GM12878 (cell line): ENCODE results near the gene PIK3R5. TPM values are rescaled to one million over a fixed set of nuclear protein-coding genes. Genes with fewer than 3 reads are reported as not detected.

Source experiments
- ESRRA ChIP-seq: IDR thresholded peaks from 2 replicates; pipeline ENCODE4 v1.6.1; 2012; ENCODE audit warnings: mild to moderate bottlenecking, low read length, improper control_type of control experiment
- ETV6 ChIP-seq, 2 experiments: fragments of 450-650 bp in 1 of 2; IDR thresholded peaks in 1 of 2; conservative IDR thresholded peaks in 1 of 2; 2 replicates each; pipeline ENCODE4 v1.6.1; 2014; ENCODE audit warnings: antibody characterized with exemption in 1 of 2, borderline replicate concordance in 1 of 2, low read depth in 1 of 2, mild to moderate bottlenecking in 1 of 2, moderate library complexity in 1 of 2
- HDGF ChIP-seq: fragments of 450-650 bp; IDR thresholded peaks from 2 replicates; pipeline ENCODE4 v1.6.1; 2016; ENCODE audit warnings: antibody characterized with exemption
- KDM1A ChIP-seq: fragments of 200-600 bp; sonication (generic); IDR thresholded peaks from 2 replicates; pipeline ENCODE4 v1.6.1; 2016; ENCODE audit warnings: borderline replicate concordance
- RAD51 ChIP-seq: fragments of 450-650 bp; IDR thresholded peaks from 2 replicates; pipeline ENCODE4 v1.6.1; 2016; ENCODE audit warnings: moderate library complexity, mild to moderate bottlenecking, inconsistent platforms
- RBBP5 ChIP-seq: fragments of 200-600 bp; sonication (generic); conservative IDR thresholded peaks from 2 replicates; pipeline ENCODE4 v1.6.1; 2016
- TAF1 ChIP-seq: IDR thresholded peaks from 2 replicates; pipeline ENCODE4 v1.6.1; 2011; ENCODE audit warnings: mild to moderate bottlenecking, low read depth, low read length, borderline replicate concordance
- ZNF207 ChIP-seq: fragments of 450-650 bp; IDR thresholded peaks from 2 replicates; pipeline ENCODE4 v1.6.1; 2014; ENCODE audit warnings: antibody characterized with exemption, mild to moderate bottlenecking, borderline replicate concordance
- polyA plus RNA-seq, 11 experiments: library from polyadenylated mRNA; depleted of rRNA in 4 of 11; unstranded in 6 of 11; stranded (reverse) in 5 of 11; fragments of >200 nt; fragmentation: Nextera tagmentation in 4 of 11; fragmentation: Illumina TruSeq in 1 of 11; extraction: Ambion mirVana in 4 of 11; extraction: Trizol in 1 of 11; gene quantifications; 1 replicate in 1 of 11; 2 replicates in 10 of 11; pipeline versions ENCODE4 v1.2.1 to v1.2.3, GENCODE V29; 2011 to 2016; ENCODE audit warnings: inconsistent platforms in 2 of 11, missing spikeins in 2 of 11, low read depth in 1 of 11
- total RNA-seq, 4 experiments: library from RNA; depleted of rRNA in 3 of 4; stranded (reverse); fragments of >200 nt in 3 of 4; fragmentation: Illumina TruSeq in 1 of 4; extraction: Trizol in 1 of 4; gene quantifications; 2 replicates each; pipeline versions ENCODE4 v1.2.1 to v1.2.3, GENCODE V29; 2013 to 2021
- TF ChIP-seq, protein P1 (sequence below), 3 experiments: IDR thresholded peaks in 2 of 3; conservative IDR thresholded peaks in 1 of 3; 2 replicates each; pipeline ENCODE4 v1.5.1; 2011; ENCODE audit warnings: low read depth in 3 of 3, low read length in 3 of 3, mild to moderate bottlenecking in 3 of 3, control low read depth in 2 of 3, moderate library complexity in 2 of 3, inconsistent platforms in 1 of 3, mixed read lengths in 1 of 3; ENCODE audit not compliant: control insufficient read depth in 2 of 3, insufficient read depth in 1 of 3; ENCODE audit errors: extremely low read depth in 1 of 3
- TF ChIP-seq, protein P2 (sequence below): fragments of 450-650 bp; conservative IDR thresholded peaks from 2 replicates; pipeline ENCODE4 v1.6.1; 2017; ENCODE audit warnings: mild to moderate bottlenecking, moderate library complexity
- TF ChIP-seq, protein P3 (sequence below): IDR thresholded peaks from 2 replicates; pipeline ENCODE4 v1.6.1; 2011; ENCODE audit warnings: low read depth, low read length, improper control_type of control experiment, borderline replicate concordance
- TF ChIP-seq, protein P4 (sequence below): IDR thresholded peaks from 2 replicates; pipeline ENCODE4 v1.6.1; 2012; ENCODE audit warnings: low read depth, low read length, improper control_type of control experiment
- TF ChIP-seq, protein P5 (sequence below): fragments of 450-650 bp; IDR thresholded peaks from 2 replicates; pipeline ENCODE4 v1.6.1; 2016; ENCODE audit warnings: mild to moderate bottlenecking, moderate library complexity, borderline replicate concordance
- TF ChIP-seq, protein P6 (sequence below): fragments of 450-650 bp; IDR thresholded peaks from 2 replicates; pipeline ENCODE4 v1.6.1; 2017; ENCODE audit warnings: low read depth, mild to moderate bottlenecking, moderate library complexity

The PIK3R5 gene
- total and polyA plus RNA-seq, 10 of the 15 experiments (the other 5 are each of a cell fraction or from before 2014, with no cell fraction given) = 9.5 to 50.8 (median 35.5) TPM

DNA sequence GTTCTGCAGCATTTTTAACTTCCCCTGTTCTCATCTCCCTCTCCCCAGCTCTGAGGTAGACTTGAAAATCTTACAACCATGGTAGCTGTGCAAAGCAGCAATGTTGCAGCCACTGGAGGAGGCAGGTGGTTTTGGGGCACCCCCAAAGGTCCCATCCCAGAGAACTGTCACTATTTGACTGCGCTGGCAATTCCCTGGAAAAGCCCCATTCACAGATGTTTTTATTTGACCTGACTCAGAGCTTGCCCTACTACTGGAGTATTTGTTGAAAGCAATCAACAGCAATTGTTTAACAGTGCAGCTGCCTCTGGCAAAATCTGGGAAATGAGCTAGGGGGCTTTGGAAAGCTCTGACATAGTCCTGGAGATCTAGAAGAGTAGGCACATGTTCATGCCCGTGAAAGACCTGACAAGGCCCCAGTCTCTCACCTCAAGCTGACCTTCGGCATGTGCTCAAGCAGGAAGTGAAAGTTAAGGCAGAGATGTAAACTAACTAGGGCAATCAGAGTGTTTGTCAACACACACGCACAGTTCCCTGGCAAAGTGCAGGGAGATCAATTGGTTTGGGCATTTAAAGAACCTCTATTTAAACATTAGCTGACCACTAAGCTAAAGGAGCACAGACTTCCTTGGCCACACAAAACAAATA lies 19.7 kb upstream of the PIK3R5 start (continued):
- TF ChIP-seq TAF1 (no peak; the same call in 1 of the 2 replicates), ETV6 (conservative IDR thresholded peaks at IDR 0.05 in 1 of 2, IDR thresholded peaks at IDR 0.05 in 1 of 2; ENCODE audit: borderline replicate concordance in 1 of 2, low read depth in 1 of 2) (peak in 1 of 2 experiments; percentile 45; a peak in 1 of 4 replicates), ZNF207 (no peak), ESRRA (0 out of 2 replicates have a peak, but pooled peaks have one; percentile 72), RBBP5 (no peak), RAD51 (no peak), HDGF (no peak), KDM1A (no peak)
- TF ChIP-seq, protein P1, sequence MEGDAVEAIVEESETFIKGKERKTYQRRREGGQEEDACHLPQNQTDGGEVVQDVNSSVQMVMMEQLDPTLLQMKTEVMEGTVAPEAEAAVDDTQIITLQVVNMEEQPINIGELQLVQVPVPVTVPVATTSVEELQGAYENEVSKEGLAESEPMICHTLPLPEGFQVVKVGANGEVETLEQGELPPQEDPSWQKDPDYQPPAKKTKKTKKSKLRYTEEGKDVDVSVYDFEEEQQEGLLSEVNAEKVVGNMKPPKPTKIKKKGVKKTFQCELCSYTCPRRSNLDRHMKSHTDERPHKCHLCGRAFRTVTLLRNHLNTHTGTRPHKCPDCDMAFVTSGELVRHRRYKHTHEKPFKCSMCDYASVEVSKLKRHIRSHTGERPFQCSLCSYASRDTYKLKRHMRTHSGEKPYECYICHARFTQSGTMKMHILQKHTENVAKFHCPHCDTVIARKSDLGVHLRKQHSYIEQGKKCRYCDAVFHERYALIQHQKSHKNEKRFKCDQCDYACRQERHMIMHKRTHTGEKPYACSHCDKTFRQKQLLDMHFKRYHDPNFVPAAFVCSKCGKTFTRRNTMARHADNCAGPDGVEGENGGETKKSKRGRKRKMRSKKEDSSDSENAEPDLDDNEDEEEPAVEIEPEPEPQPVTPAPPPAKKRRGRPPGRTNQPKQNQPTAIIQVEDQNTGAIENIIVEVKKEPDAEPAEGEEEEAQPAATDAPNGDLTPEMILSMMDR (IDR thresholded peaks at IDR 0.05 in 2 of 3, conservative IDR thresholded peaks at IDR 0.05 in 1 of 3; ENCODE audit: control insufficient read depth in 2 of 3, extremely low read depth in 1 of 3, insufficient read depth in 1 of 3, low read depth in 3 of 3, low read length in 3 of 3) = no peak
- TF ChIP-seq, protein P2, sequence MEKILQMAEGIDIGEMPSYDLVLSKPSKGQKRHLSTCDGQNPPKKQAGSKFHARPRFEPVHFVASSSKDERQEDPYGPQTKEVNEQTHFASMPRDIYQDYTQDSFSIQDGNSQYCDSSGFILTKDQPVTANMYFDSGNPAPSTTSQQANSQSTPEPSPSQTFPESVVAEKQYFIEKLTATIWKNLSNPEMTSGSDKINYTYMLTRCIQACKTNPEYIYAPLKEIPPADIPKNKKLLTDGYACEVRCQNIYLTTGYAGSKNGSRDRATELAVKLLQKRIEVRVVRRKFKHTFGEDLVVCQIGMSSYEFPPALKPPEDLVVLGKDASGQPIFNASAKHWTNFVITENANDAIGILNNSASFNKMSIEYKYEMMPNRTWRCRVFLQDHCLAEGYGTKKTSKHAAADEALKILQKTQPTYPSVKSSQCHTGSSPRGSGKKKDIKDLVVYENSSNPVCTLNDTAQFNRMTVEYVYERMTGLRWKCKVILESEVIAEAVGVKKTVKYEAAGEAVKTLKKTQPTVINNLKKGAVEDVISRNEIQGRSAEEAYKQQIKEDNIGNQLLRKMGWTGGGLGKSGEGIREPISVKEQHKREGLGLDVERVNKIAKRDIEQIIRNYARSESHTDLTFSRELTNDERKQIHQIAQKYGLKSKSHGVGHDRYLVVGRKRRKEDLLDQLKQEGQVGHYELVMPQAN = no peak
- TF ChIP-seq, protein P3, sequence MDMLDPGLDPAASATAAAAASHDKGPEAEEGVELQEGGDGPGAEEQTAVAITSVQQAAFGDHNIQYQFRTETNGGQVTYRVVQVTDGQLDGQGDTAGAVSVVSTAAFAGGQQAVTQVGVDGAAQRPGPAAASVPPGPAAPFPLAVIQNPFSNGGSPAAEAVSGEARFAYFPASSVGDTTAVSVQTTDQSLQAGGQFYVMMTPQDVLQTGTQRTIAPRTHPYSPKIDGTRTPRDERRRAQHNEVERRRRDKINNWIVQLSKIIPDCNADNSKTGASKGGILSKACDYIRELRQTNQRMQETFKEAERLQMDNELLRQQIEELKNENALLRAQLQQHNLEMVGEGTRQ = no peak
- TF ChIP-seq, protein P4, sequence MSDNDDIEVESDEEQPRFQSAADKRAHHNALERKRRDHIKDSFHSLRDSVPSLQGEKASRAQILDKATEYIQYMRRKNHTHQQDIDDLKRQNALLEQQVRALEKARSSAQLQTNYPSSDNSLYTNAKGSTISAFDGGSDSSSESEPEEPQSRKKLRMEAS = peak; percentile 64
- TF ChIP-seq, protein P5, sequence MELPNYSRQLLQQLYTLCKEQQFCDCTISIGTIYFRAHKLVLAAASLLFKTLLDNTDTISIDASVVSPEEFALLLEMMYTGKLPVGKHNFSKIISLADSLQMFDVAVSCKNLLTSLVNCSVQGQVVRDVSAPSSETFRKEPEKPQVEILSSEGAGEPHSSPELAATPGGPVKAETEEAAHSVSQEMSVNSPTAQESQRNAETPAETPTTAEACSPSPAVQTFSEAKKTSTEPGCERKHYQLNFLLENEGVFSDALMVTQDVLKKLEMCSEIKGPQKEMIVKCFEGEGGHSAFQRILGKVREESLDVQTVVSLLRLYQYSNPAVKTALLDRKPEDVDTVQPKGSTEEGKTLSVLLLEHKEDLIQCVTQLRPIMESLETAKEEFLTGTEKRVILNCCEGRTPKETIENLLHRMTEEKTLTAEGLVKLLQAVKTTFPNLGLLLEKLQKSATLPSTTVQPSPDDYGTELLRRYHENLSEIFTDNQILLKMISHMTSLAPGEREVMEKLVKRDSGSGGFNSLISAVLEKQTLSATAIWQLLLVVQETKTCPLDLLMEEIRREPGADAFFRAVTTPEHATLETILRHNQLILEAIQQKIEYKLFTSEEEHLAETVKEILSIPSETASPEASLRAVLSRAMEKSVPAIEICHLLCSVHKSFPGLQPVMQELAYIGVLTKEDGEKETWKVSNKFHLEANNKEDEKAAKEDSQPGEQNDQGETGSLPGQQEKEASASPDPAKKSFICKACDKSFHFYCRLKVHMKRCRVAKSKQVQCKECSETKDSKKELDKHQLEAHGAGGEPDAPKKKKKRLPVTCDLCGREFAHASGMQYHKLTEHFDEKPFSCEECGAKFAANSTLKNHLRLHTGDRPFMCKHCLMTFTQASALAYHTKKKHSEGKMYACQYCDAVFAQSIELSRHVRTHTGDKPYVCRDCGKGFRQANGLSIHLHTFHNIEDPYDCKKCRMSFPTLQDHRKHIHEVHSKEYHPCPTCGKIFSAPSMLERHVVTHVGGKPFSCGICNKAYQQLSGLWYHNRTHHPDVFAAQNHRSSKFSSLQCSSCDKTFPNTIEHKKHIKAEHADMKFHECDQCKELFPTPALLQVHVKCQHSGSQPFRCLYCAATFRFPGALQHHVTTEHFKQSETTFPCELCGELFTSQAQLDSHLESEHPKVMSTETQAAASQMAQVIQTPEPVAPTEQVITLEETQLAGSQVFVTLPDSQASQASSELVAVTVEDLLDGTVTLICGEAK = no peak
- TF ChIP-seq, protein P6, sequence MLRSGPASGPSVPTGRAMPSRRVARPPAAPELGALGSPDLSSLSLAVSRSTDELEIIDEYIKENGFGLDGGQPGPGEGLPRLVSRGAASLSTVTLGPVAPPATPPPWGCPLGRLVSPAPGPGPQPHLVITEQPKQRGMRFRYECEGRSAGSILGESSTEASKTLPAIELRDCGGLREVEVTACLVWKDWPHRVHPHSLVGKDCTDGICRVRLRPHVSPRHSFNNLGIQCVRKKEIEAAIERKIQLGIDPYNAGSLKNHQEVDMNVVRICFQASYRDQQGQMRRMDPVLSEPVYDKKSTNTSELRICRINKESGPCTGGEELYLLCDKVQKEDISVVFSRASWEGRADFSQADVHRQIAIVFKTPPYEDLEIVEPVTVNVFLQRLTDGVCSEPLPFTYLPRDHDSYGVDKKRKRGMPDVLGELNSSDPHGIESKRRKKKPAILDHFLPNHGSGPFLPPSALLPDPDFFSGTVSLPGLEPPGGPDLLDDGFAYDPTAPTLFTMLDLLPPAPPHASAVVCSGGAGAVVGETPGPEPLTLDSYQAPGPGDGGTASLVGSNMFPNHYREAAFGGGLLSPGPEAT = 0 out of 2 replicates have a peak, but pooled peaks have one; percentile 45
